CD8-positive, alpha-beta memory T cell (primary cell): ENCODE measurements around the gene RERE. TPM values are rescaled to one million over a fixed set of nuclear protein-coding genes. Genes with fewer than 3 reads are reported as not detected.
A peak's percentile ranks its signal among the peaks of the same experiment; 100 is the strongest.

Source experiments
- CTCF ChIA-PET: fragments of 350-600 bp; sonication (Branson Sonifier 250); formaldehyde crosslinking; loops from one replicate; lab custom pipeline; 2021; ENCODE audit warnings: antibody characterized with exemption; lab: Charles Lee
- POLR2A ChIA-PET: fragments of 350-600 bp; sonication (Branson Sonifier 250); formaldehyde crosslinking; loops from one replicate; lab custom pipeline; 2021; ENCODE audit warnings: antibody characterized with exemption; lab: Charles Lee
- DNase-seq, 5 donors: peaks; one replicate each; pipeline versions ENCODE4 v3.0.0 to v3.0.0-alpha.2; 2020 to 2022; ENCODE audit warnings: mixed read lengths in 1 of 5
- H3K27ac ChIP-seq: one replicate; pipeline ENCODE4 v1.7.0; 2013; ENCODE audit warnings: low read depth, mild to moderate bottlenecking, low read length, moderate library complexity
- H3K27me3 ChIP-seq: 2 replicates; pipeline ENCODE4 v1.7.0; 2013; ENCODE audit warnings: low read length, mild to moderate bottlenecking; ENCODE audit not compliant: insufficient read depth, poor library complexity, severe bottlenecking
- H3K36me3 ChIP-seq: 2 replicates; pipeline ENCODE4 v1.7.0; 2013; ENCODE audit warnings: mild to moderate bottlenecking, low read length, moderate library complexity; ENCODE audit not compliant: insufficient read depth
- H3K4me1 ChIP-seq: 2 replicates; pipeline ENCODE4 v1.7.0; 2013; ENCODE audit warnings: mild to moderate bottlenecking, low read length, moderate library complexity; ENCODE audit not compliant: insufficient read depth
- H3K4me3 ChIP-seq: 2 replicates; pipeline ENCODE4 v1.7.0; 2013; ENCODE audit warnings: mild to moderate bottlenecking, low read length
- H3K9me3 ChIP-seq: 2 replicates; pipeline ENCODE4 v1.7.0; 2013; ENCODE audit warnings: mild to moderate bottlenecking, low read length
- H3K27ac Mint-ChIP-seq, 8 donors: one replicate each; pipeline ENCODE4 v1.8.0; 2020 to 2021; ENCODE audit warnings: mixed read lengths in 8 of 8, mild to moderate bottlenecking in 6 of 8, inconsistent platforms in 3 of 8, moderate library complexity in 3 of 8
- H3K27me3 Mint-ChIP-seq, 2 donors: one replicate each; pipeline ENCODE4 v1.8.0; 2020 to 2021; ENCODE audit warnings: mixed read lengths in 2 of 2, mild to moderate bottlenecking in 1 of 2, moderate library complexity in 1 of 2
- H3K36me3 Mint-ChIP-seq, 3 donors: one replicate each; pipeline ENCODE4 v1.8.0; 2020 to 2021; ENCODE audit warnings: mixed read lengths in 3 of 3, inconsistent platforms in 1 of 3, mild to moderate bottlenecking in 1 of 3
- H3K4me1 Mint-ChIP-seq, 3 donors: one replicate each; pipeline ENCODE4 v1.8.0; 2020 to 2021; ENCODE audit warnings: mixed read lengths in 3 of 3, inconsistent platforms in 1 of 3, mild to moderate bottlenecking in 1 of 3
- H3K4me3 Mint-ChIP-seq, 7 donors: one replicate each; pipeline ENCODE4 v1.8.0; 2020 to 2021; ENCODE audit warnings: mixed read lengths in 7 of 7, mild to moderate bottlenecking in 6 of 7, moderate library complexity in 4 of 7, inconsistent platforms in 2 of 7
- H3K9me3 Mint-ChIP-seq, 5 donors: one replicate each; pipeline ENCODE4 v1.8.0; 2020 to 2022; ENCODE audit warnings: mixed read lengths in 5 of 5, mild to moderate bottlenecking in 3 of 5, moderate library complexity in 2 of 5, inconsistent platforms in 1 of 5
- polyA plus RNA-seq: library from polyadenylated mRNA; unstranded; fragments of 300-500 nt; fragmentation: Illumina TruSeq; gene quantifications from one replicate; pipeline ENCODE4 v1.2.3, GENCODE V29; 2021
- total RNA-seq, 2 experiments: library from RNA; stranded (reverse); gene quantifications; one replicate each; pipeline ENCODE4 v1.2.3, GENCODE V29; 2021

Gene RERE
- total and polyA plus RNA-seq, 3 experiments from 2014 or later, result 10.9 to 39.2 (median 37.9) TPM

- no peak for DNase-seq
- Histone ChIP-seq H3K36me3 (no peaks in the 10 kb centered on the region), H3K9me3 (no peaks in the 10 kb centered on the region), H3K4me1 (peaks cover 15% of the 10 kb centered on the region), H3K4me3 (peak overlapping the region; percentile 23), H3K27ac (no peak overlapping the region), H3K27me3 (no peaks in the 10 kb centered on the region)
- Mint-ChIP-seq H3K27ac (peak overlapping the region in 5 of 8 donors; percentile 7 to 72 (median 22)), H3K36me3 (peaks cover 0 to 3% (median 2%) of the 10 kb centered on the region in 3 donors), H3K4me1 (peaks cover 2 to 7% (median 7%) of the 10 kb centered on the region in 3 donors), H3K9me3 (no peaks in the 10 kb centered on the region), H3K27me3 (peaks cover 0 to 1% of the 10 kb centered on the region in 2 donors), H3K4me3 (peak overlapping the region in 2 of 7 donors; percentile 19 to 23)
- ChIA-PET POLR2A (no interaction called here), CTCF (no interaction called here)
These were observed 284.3 kb downstream of the RERE start for GRCh38 chr1:8533124-8533523.

GRCh38 chr1:8529901-8530300 is 287.5 kb downstream of the RERE start:
- no peak overlapping the region for H3K4me3 ChIP-seq
- H3K4me1 ChIP-seq, result peaks cover 22% of the 10 kb centered on the region
- Mint-ChIP-seq H3K27me3 (peaks cover 0 to 1% of the 10 kb centered on the region in 2 donors), H3K27ac (peak overlapping the region in 2 of 8 donors; percentile 24 to 45), H3K4me1 (peaks cover 2 to 10% (median 7%) of the 10 kb centered on the region in 3 donors), H3K36me3 (no peaks in the 10 kb centered on the region), H3K9me3 (no peaks in the 10 kb centered on the region), H3K4me3 (no peak overlapping the region)
- no peaks in the 10 kb centered on the region for H3K36me3 ChIP-seq
- no peaks in the 10 kb centered on the region for H3K9me3 ChIP-seq
- CTCF ChIA-PET, result no interaction called here
- H3K27ac ChIP-seq, result no peak overlapping the region
- H3K27me3 ChIP-seq, result no peaks in the 10 kb centered on the region
- POLR2A ChIA-PET, result no interaction called here
- no peak for DNase-seq

- ChIA-PET POLR2A (no interaction called here), CTCF (no interaction called here)
- Histone ChIP-seq H3K27ac (no peak overlapping the region), H3K4me1 (peaks cover 30% of the 10 kb centered on the region), H3K36me3 (no peaks in the 10 kb centered on the region), H3K27me3 (no peaks in the 10 kb centered on the region), H3K9me3 (no peaks in the 10 kb centered on the region), H3K4me3 (no peak overlapping the region)
- Mint-ChIP-seq H3K9me3 (no peaks in the 10 kb centered on the region), H3K36me3 (peaks cover 0 to 3% (median 3%) of the 10 kb centered on the region in 3 donors), H3K27me3 (peaks cover 0 to 1% of the 10 kb centered on the region in 2 donors), H3K4me3 (no peak overlapping the region), H3K4me1 (peaks cover 0 to 9% (median 4%) of the 10 kb centered on the region in 3 donors), H3K27ac (peak overlapping the region in 5 of 8 donors; percentile 35 to 92 (median 83))
- no peak for DNase-seq
These were observed 289.5 kb downstream of the RERE start for GRCh38 chr1:8527941-8528340.

GRCh38 chr1:8525558-8526275 is 291.7 kb downstream of the RERE start:
- Histone ChIP-seq H3K27me3 (no peaks in the 10 kb centered on the region), H3K9me3 (no peaks in the 10 kb centered on the region), H3K4me1 (peaks cover 32% of the 10 kb centered on the region), H3K4me3 (peak overlapping the region; percentile 81), H3K36me3 (no peaks in the 10 kb centered on the region), H3K27ac (peak overlapping the region; percentile 78)
- DNase-seq, result peak; percentile 8 to 84 (median 65)
- H3K36me3 Mint-ChIP-seq, result peaks cover 0 to 9% (median 5%) of the 10 kb centered on the region in 3 donors
- no peaks in the 10 kb centered on the region for H3K9me3 Mint-ChIP-seq
- peaks cover 14 to 22% (median 20%) of the 10 kb centered on the region in 3 donors for H3K4me1 Mint-ChIP-seq
- CTCF ChIA-PET, result interaction anchor here (0.8 to 1.2 kb wide), 5 partner anchors 9 to 578 kb away, joined by 3 to 4 read pairs (median 3); no protein-coding TSS in a partner anchor
- no peak overlapping the region for H3K27ac Mint-ChIP-seq
- POLR2A ChIA-PET, result interaction anchor here (0.7 to 1.6 kb wide), 3 partner anchors 10 to 101 kb away, joined by 3 to 9 read pairs (median 4); no protein-coding TSS in a partner anchor
- no peak overlapping the region for H3K4me3 Mint-ChIP-seq
- H3K27me3 Mint-ChIP-seq, result peaks cover 0 to 1% of the 10 kb centered on the region in 2 donors

- H3K4me3 Mint-ChIP-seq, result no peak overlapping the region
- Histone ChIP-seq H3K36me3 (no peaks in the 10 kb centered on the region), H3K27ac (peak overlapping the region; percentile 78), H3K9me3 (no peaks in the 10 kb centered on the region), H3K4me1 (peaks cover 38% of the 10 kb centered on the region), H3K4me3 (peak overlapping the region; percentile 81), H3K27me3 (no peaks in the 10 kb centered on the region)
- peaks cover 0 to 1% of the 10 kb centered on the region in 2 donors for H3K27me3 Mint-ChIP-seq
- peak in 3 of 5 donors; percentile 6 to 64 (median 54) for DNase-seq
- no peak overlapping the region for H3K27ac Mint-ChIP-seq
- peaks cover 0 to 10% (median 5%) of the 10 kb centered on the region in 3 donors for H3K36me3 Mint-ChIP-seq
- ChIA-PET CTCF (interaction anchor here (0.8 to 1.1 kb wide), 3 partner anchors 8 to 147 kb away, joined by 3 to 4 read pairs (median 3); no protein-coding TSS in a partner anchor), POLR2A (interaction anchor here (0.7 to 1.6 kb wide), 4 partner anchors 8 to 101 kb away, joined by 3 to 9 read pairs (median 4); no protein-coding TSS in a partner anchor)
- H3K9me3 Mint-ChIP-seq, result no peaks in the 10 kb centered on the region
- peaks cover 19 to 26% (median 25%) of the 10 kb centered on the region in 3 donors for H3K4me1 Mint-ChIP-seq
These were observed 292.3 kb downstream of the RERE start for GRCh38 chr1:8525216-8525557.

GRCh38 chr1:8524627-8525157 is 292.7 kb downstream of the RERE start:
- H3K9me3 ChIP-seq, result no peaks in the 10 kb centered on the region
- H3K27ac Mint-ChIP-seq, result peak overlapping the region in 1 of 8 donors; percentile 57
- H3K27me3 ChIP-seq, result no peaks in the 10 kb centered on the region
- peaks cover 0 to 11% (median 5%) of the 10 kb centered on the region in 3 donors for H3K36me3 Mint-ChIP-seq
- H3K4me3 Mint-ChIP-seq, result no peak overlapping the region
- H3K4me3 ChIP-seq, result peak overlapping the region; percentile 81
- H3K4me1 Mint-ChIP-seq, result peaks cover 24 to 29% (median 29%) of the 10 kb centered on the region in 3 donors
- DNase-seq, result peak in 1 of 5 donors; percentile 11
- H3K27me3 Mint-ChIP-seq, result no peaks in the 10 kb centered on the region
- POLR2A ChIA-PET, result interaction anchor here (0.7 to 1.6 kb wide), 4 partner anchors 8 to 100 kb away, joined by 3 to 9 read pairs (median 4); no protein-coding TSS in a partner anchor
- peak overlapping the region; percentile 78 for H3K27ac ChIP-seq
- H3K36me3 ChIP-seq, result no peaks in the 10 kb centered on the region
- H3K9me3 Mint-ChIP-seq, result no peaks in the 10 kb centered on the region
- CTCF ChIA-PET, result interaction anchor here (0.8 kb wide), 1 partner anchor 8 kb away, joined by 4 read pairs; no protein-coding TSS in a partner anchor
- peaks cover 43% of the 10 kb centered on the region for H3K4me1 ChIP-seq

- Mint-ChIP-seq H3K9me3 (no peaks in the 10 kb centered on the region), H3K4me1 (peaks cover 26 to 33% (median 32%) of the 10 kb centered on the region in 3 donors), H3K27ac (peak overlapping the region in 3 of 8 donors; percentile 14 to 80 (median 66)), H3K4me3 (peak overlapping the region in 3 of 7 donors; percentile 51 to 71 (median 63)), H3K36me3 (peaks cover 0 to 11% (median 6%) of the 10 kb centered on the region in 3 donors), H3K27me3 (no peaks in the 10 kb centered on the region)
- H3K36me3 ChIP-seq, result no peaks in the 10 kb centered on the region
- CTCF ChIA-PET, result no interaction called here
- no peaks in the 10 kb centered on the region for H3K27me3 ChIP-seq
- peak overlapping the region; percentile 81 for H3K4me3 ChIP-seq
- H3K4me1 ChIP-seq, result peaks cover 47% of the 10 kb centered on the region
- no peaks in the 10 kb centered on the region for H3K9me3 ChIP-seq
- no peak overlapping the region for H3K27ac ChIP-seq
- peak in 1 of 5 donors; percentile 19 for DNase-seq
- POLR2A ChIA-PET, result interaction anchor here (1.1 kb wide), 1 partner anchor 10 kb away, joined by 4 read pairs; no protein-coding TSS in a partner anchor
These were observed 293.7 kb downstream of the RERE start for GRCh38 chr1:8523666-8524206.
